Lower leg skin (tissue), 4 donors: ENCODE data around the gene SLC25A28. TPM values are rescaled to one million over a fixed set of nuclear protein-coding genes. Genes with fewer than 3 reads are reported as not detected.

Experiments
- DNase-seq, 2 donors: peaks; one replicate each; pipeline ENCODE4 v3.0.0-alpha.2; 2019; ENCODE audit warnings: low spot score in 2 of 2
- H3K4me3 ChIP-seq: fragments of 200-600 bp; sonication (generic); 2 replicates; pipeline ENCODE4 v1.5.1; 2017; ENCODE audit warnings: mild to moderate bottlenecking, low read depth; ENCODE audit not compliant: poor library complexity, severe bottlenecking
- POLR2A ChIP-seq, 2 donors: fragments of 450-650 bp; IDR thresholded peaks; one replicate each; pipeline ENCODE4 v1.6.1; 2016 to 2017; ENCODE audit warnings: antibody characterized with exemption in 2 of 2, mild to moderate bottlenecking in 1 of 2, moderate library complexity in 1 of 2
- WGBS, 2 donors: methylation state at CpG; one replicate each; pipeline ENCODE4 v1.1.5; 2018; 5-methylcytosine and 5-hydroxymethylcytosine counted together
- intact Hi-C: fragments of 100-400 bp; cut with DNase I; formaldehyde crosslinking; loops from one replicate; pipeline ENCODE4 v1.15.0; 2023; ENCODE audit warnings: low total_unique reads
- total RNA-seq, 4 donors: library from RNA; depleted of rRNA; stranded (reverse); fragments of >200 nt; gene quantifications; one replicate each; pipeline ENCODE4 v1.1.0, GENCODE V29; 2016
- TF ChIP-seq, protein P1 (sequence below), 3 donors: fragments of 450-650 bp; IDR thresholded peaks; one replicate each; pipeline ENCODE4 v1.5.1; 2016; ENCODE audit warnings: antibody characterized with exemption in 3 of 3, mild to moderate bottlenecking in 3 of 3, moderate library complexity in 2 of 3

The SLC25A28 gene
- total RNA-seq, 4 donors from 2014 or later = 21.0 to 43.0 (median 26.4) TPM

DNA sequence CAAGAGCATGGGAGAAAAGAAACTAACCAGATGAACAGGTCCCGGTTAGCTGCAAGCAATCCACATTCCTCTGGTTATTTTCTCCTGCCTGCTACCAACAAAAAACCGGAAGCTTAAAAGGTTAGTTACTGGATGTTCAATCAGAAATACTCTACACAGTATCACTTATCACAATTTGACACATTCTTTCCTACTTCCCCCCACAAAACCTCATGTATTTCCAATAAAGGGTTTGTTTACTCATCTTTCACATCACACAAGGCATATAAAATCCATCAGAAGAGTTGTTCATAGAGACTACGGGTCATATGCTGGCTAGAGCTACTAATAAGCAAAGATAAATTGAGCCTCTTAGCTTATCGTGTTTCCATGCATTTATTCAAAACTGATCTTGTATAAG is 4.8 kb downstream of the SLC25A28 start:
- WGBS, 2 donors = 72 to 74% methylated on average over 4 of the region's 4 CpGs
- intact Hi-C loops = loop anchor here (10.0 kb wide), 1 partner anchor 181 kb away; the partner anchor contains the start of gene GOT1

DNA sequence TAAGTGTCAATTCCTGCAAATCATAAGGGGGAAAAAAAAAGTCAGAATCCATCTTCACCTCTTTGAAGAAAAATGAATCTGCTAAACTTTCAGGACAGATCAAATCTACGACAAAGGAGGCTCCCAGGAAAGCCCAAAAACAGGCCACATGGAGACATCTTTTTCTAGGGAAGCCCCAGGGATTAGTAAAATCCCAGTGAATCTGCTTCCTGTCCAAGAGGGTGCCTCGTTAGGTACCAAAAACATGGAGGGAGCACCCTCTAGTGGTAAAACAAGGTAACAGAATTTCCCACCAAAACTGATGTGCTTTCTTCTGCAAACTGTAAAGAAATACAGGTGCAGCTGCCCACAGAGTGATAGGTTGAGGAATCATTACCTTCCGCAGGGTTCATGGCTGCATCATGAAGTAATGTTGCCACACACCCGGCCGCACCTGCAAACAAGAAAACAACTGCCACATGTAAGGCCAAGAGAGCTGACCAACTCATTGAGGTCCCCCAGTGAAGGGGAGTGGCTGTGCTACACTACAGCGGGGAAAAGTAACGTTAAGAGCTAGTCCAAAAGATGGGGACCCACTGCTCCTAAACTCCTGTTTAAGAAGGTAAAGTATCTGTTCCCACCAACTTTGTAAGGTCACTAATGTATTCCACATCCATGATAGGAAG is 7.9 kb downstream of the SLC25A28 start:
- DNase-seq = peak in 1 of 2 donors; percentile 43
- H3K4me3 ChIP-seq = no peak overlapping the region
- TF ChIP-seq, protein P1, sequence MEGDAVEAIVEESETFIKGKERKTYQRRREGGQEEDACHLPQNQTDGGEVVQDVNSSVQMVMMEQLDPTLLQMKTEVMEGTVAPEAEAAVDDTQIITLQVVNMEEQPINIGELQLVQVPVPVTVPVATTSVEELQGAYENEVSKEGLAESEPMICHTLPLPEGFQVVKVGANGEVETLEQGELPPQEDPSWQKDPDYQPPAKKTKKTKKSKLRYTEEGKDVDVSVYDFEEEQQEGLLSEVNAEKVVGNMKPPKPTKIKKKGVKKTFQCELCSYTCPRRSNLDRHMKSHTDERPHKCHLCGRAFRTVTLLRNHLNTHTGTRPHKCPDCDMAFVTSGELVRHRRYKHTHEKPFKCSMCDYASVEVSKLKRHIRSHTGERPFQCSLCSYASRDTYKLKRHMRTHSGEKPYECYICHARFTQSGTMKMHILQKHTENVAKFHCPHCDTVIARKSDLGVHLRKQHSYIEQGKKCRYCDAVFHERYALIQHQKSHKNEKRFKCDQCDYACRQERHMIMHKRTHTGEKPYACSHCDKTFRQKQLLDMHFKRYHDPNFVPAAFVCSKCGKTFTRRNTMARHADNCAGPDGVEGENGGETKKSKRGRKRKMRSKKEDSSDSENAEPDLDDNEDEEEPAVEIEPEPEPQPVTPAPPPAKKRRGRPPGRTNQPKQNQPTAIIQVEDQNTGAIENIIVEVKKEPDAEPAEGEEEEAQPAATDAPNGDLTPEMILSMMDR (IDR thresholded peaks at IDR 0.05) = no peak
- TF ChIP-seq POLR2A (IDR thresholded peaks at IDR 0.05) = no peak
- 29 to 30% methylated on average over 7 of the region's 7 CpGs for WGBS, 2 donors
- intact Hi-C loops = loop anchor here (10.0 kb wide), 1 partner anchor 177 kb away; the partner anchor contains the start of gene GOT1

More for the DNA sequence above, 4.8 kb downstream of the SLC25A28 start:
- DNase-seq = no peak
- TF ChIP-seq, protein P1 (IDR thresholded peaks at IDR 0.05) = no peak
- TF ChIP-seq POLR2A (IDR thresholded peaks at IDR 0.05) = no peak
- no peak overlapping the region for H3K4me3 ChIP-seq

DNA sequence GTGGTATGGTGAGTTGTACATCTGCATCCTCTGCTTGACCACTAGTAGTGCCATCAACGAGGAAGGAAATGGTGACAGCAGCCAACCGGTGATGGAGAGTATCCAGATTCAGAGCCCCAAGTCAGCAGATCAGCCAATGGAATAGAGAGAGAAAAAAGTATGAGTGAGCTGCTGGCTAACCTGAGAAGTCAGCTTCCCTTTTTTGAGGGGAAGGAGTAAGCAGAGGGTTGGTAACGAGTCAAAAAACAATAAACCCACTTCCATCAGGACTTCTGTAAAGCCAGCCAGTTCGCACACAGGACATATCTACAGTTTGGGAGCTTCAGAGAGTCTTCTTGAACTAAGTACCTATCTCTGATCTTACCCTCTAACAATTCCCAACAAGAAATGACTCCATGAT is 8.9 kb downstream of the SLC25A28 start:
- 67 to 72% methylated on average over 4 of the region's 4 CpGs for WGBS, 2 donors
- intact Hi-C loops = loop anchor here (10.0 kb wide), 1 partner anchor 177 kb away; the partner anchor contains the start of gene GOT1

DNA sequence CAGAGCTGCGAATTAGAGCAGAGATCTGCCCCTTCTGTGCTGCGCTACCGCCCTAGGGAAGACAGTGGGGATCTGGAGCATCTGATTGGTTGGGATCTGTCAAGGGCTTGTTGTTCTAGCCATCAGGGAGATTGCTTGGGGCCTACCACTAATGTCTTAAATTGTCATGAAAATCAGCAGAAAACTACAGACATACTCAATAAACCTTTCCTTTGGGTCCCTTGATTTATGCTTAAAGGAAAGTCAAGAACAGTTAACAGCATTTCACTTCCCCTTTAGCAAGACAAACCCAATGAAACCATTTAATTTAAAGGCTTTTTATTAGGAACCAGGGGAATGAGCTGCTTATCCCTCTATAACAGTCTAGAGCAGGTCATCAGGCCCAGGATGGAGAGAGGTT is 10.0 kb downstream of the SLC25A28 start:
- intact Hi-C loops = loop anchor here (10.0 kb wide), 1 partner anchor 175 kb away; the partner anchor contains the start of gene GOT1
- no peak overlapping the region for H3K4me3 ChIP-seq
- TF ChIP-seq, protein P1 (IDR thresholded peaks at IDR 0.05) = no peak
- no peak for TF ChIP-seq POLR2A (IDR thresholded peaks at IDR 0.05)
- no peak for DNase-seq
- 89 to 94% methylated on average over 3 of the region's 3 CpGs for WGBS, 2 donors

More for the DNA sequence above, 8.9 kb downstream of the SLC25A28 start:
- no peak for DNase-seq
- no peak overlapping the region for H3K4me3 ChIP-seq
- TF ChIP-seq, protein P1 (IDR thresholded peaks at IDR 0.05) = no peak
- TF ChIP-seq POLR2A (IDR thresholded peaks at IDR 0.05) = no peak

DNA sequence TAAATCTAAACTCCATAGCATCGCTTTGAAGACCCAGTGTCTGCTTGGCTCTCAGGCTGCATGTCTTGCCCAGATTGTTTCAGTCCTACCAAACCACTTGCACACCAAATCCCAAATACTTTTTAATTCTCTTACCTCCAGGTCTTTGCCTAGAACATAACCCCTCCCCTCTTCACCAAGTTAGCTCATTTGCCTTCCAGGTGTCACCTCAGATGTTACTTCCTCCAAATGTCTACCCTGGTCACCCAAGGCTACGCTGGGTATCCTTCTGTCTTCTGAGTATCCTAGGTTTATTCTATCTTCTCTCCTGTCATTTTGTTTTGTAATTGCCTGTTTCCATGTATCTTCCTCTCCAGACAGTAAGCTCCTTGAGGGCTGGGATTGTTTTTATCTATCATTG is 11.1 kb downstream of the SLC25A28 start:
- no peak for DNase-seq
- WGBS, 2 donors = 97 to 100% methylated on average over 2 of the region's 2 CpGs
- intact Hi-C loops = no loop called here
- TF ChIP-seq, protein P1 (IDR thresholded peaks at IDR 0.05) = no peak
- TF ChIP-seq POLR2A (IDR thresholded peaks at IDR 0.05) = no peak
- H3K4me3 ChIP-seq = no peak overlapping the region
